ENCODE measurements around the gene KLHL5.

KLHL5 gene

DNA sequence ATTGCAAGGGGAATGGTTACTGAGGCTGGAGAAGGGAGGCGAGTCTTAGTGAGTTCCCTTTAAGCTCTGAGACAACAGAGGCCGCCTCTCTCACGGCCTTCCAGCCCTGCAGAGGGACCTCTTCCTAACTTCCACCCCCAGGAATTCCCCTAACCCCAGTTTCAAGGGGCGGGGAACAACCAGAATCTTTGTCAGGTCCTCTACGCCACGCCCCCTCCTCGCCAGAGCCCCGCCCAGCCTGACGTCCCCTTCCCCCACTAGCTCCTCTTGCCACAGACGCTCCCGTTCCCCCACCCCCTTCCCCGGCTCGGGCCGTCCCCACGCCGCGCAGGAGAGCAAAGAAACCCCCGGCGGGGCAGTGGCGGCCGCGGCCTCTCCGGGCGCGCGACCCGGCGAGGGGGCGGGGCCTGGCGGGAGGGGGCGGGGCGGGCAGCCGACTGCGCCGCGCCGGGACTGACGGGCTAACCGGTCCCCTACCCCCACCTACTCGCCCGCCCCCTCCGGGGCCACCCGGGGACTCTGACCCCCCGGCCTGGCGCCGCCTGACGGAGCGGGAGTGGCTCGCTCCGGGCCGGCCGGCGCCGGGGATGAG is 17.6 kb upstream of the KLHL5 start:
- DNase-seq, result peak; percentile 6

DNA sequence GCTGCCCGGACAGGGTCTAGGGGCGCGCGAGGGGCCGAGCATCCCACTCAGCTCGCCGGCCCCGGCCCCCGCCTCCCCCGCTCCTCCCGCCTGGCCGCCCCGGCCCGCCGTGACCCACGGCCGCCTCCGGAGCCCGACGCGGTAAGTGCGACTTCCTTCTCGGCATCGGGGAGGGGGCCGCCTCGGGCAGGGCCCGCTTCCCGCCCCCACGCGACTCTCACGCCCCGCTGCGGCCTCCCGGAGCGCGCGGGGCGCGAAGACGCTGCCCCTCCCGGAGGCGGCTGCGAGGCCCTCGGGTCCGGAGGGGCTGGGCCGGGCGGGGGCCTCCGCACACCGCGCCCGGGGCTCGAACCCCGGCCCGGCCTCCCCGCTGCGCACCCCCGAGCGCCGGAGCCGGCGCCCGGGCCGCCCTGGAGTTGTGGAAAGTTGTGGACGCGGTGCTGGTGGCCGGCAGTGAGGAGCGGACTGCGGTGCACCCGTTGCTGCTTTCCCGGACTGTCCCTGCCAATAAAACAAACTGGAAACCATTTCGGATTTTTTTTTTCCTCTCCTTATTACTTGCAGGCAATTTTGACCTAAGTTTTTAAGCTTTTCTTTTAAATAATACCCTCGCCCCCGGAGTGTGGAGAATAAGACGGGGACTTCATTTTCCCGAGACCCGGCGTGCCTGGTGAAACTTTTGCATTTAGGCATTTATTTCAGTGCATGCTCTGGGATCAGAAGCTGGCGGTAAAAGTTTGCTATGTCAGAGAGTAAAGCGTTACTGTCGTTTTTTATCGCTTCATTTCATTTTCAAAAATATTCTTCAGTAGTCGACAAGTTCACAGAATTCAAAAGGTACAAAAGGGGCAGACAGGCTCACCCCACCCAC is 16.8 kb upstream of the KLHL5 start:
- DNase-seq, result no peak

DNA sequence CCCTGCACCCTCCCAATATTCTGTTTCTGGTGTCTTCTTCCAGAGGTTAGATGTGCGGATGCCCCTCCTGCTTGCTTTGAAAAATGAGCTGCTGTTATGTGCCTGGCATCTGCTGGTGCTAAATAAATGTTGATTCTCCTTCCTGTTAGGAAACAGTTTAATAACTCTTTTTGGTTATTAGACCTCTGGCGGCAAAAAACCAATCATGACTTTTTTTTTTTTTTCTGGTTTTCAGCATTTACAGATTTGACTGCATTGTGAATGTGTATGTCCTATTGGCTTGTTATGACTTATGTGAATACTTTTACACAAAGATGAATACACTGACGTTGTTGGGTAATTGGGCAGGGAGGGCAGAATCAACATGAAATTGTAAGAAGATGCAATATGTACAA is 16.2 kb upstream of the KLHL5 start:
- no peak for DNase-seq

DNA sequence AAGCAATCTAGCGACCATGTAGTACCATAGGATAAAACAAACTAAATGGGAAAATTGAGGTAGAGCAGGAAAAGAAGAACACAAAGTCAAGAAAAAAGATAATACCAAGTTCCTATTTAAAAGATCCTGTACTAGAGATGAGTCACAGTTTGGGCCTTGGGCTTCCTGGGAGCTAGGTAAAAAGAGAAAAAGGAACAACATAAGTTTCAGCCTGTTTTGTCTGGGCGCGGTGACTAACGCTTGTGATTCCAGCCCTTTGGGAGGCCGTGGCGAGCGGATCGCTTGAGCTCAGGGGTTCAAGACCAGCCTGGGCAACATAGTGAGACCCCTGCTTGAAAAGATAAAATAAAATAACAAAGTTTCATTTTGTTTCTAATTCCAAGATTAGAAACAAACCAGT is 15.8 kb upstream of the KLHL5 start:
- DNase-seq, result no peak

DNA sequence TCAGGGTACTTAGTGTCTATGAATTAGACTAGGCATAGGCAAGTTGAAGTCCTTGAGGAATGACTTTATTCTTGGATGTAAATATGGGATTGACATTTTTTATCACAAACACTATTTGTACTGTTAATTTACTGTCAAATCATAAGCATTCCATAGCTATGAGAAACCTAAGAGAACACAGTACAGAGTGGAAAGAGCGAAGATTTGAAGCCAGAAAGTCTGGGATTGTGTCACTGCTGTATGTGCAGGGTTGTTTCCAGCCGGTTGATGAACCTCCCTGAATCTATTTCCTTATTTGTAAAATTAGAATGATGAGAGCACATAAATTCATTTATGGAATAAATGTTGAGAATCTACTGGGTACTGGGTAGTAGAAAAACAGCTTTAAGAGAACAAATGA is 14.4 kb upstream of the KLHL5 start:
- no peak for DNase-seq

DNA sequence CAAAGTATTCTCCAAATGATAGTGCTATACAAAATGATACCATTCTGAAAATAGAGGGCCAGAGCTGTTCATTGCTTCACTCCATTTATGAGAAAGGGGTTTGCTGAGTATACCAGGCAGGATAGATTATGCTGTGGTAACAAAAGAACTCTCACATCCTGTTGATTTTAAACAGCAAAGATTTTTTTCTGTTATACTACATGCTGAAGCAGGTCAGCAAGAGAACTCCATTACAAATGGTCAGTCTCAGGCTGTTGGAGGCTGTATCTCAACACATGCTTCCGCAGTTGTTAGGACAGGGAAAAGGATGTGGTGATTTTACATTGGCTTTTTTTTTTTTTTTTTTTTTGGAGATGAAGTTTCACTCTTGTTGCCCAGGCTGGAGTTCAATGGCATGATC is 13.7 kb upstream of the KLHL5 start:
- no peak for DNase-seq

DNA sequence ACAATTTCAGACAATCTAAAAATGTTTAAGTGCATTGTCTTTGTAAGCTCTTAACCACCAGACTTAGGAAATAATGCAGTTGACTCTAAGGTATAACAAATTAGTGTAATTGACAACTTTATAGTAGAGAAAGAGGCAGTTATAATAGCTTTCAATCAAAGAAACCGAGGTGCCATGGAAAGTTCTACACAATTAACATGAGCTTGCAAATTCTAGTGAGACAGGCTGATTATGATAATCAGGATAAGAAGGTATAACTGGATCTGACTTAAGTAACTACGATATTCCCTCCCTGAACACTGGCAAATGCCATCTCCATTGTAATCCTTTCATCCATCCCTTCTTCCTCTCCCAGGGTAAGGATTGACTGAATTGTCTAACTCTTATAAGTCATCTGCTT is 11.4 kb upstream of the KLHL5 start:
- DNase-seq, result no peak

DNA sequence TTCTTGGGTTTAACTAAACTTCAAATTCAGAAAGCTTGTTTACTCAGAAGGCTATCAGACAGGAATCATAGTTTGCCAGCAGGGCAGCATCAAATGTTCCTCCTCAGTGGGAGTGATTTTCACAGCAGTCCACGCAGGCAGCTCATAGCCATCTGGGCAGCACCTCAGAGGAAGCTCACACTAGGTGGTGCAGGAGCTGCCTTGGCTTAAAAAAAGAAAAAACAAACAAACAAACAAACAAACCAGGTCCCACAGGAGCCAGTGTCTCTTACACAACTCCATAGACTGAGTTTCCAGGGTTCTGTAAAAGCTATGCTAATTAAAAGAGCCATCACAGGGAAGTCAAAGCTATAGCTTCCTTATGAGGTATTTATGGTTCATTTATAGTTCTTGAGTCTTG is 10.5 kb upstream of the KLHL5 start:
- DNase-seq, result no peak

DNA sequence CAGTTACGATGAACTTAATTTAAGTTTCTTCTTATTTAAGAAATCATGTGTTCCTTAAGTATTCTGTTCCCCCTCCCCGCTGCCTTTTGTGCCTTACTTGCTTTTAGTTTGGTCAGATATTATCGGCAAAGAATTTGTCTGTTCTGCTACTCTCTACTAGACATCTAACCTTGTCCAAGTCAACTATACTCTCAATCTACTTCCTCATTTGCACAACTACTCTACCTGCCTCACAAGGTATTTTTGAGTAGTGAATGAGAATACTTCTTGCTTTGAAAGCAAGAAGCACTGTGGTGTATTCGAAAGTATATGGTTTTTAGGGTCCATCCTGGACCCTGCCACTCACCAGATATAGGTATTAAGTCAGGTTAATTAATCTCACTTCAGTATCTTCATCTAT is 8.0 kb upstream of the KLHL5 start:
- no peak for DNase-seq

DNA sequence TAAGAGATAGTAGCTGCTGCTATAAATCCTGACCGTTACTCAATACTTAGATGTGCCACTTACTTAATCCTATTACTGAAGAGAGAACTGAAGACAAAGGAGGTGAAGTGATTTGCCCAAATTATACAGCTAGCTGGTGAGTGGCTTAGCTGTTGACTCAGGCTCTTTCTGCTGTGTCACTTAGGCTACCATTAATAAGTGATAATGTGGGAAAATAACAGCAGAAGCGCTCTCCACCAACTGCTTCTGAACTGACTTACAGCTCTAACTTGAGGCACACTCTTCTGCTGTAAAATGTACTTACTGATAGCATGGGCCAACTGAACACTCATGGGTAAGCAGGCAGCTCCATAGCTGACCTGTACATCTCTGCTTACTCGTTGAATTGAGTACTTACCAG is 7.5 kb upstream of the KLHL5 start:
- no peak for DNase-seq

DNA sequence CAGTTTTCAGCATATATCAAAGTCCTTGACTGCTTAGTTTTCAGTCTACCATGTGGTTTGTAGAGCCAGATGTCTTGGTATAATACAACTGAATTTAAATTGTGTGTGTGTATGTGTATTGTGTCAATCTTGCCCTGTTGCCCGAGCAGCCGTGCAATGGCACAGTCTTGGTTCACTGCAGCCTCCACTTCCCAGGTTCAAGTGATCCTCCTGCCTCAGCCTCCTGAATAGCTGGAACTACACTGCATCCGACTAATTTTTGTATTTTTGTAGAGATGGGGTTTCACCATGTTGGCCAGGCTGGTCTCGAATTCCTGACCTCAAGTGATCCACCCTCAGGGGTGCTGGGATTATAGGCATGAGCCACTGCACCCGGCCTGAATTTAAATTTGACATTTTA is 6.0 kb upstream of the KLHL5 start:
- DNase-seq, result no peak

DNA sequence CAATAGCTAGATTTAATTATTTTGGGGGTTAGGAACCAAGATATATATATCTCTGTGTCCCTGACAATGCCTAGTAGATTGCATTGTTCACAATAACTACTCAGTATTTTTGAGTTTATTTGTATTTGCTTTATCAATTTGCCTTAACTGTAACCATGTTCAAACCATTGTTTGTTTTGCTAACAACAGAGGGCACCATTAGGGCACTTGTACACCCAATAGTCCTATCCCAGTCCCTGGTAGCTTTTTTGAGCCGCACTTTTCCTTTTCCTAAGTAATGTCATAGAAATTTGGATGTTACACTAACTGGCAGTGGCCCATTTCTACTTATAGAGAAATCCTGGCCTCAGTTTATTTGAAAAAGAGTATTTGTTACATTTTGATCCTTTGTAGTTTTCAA is 575 bp upstream of the KLHL5 start:
- DNase-seq, result no peak

DNA sequence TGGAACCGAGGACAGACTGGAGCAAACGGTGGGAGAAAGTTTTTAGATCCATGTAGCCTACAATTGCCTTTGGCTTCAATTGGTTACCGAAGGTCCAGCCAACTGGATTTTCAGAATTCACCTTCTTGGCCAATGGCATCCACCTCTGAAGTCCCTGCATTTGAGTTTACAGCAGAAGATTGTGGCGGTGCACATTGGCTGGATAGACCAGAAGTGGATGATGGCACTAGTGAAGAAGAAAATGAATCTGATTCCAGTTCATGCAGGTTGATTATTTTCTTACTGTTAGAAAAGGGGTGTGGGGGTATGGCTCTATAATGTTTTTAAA is 702 bp downstream of the KLHL5 start:
- DNase-seq, result no peak

DNA sequence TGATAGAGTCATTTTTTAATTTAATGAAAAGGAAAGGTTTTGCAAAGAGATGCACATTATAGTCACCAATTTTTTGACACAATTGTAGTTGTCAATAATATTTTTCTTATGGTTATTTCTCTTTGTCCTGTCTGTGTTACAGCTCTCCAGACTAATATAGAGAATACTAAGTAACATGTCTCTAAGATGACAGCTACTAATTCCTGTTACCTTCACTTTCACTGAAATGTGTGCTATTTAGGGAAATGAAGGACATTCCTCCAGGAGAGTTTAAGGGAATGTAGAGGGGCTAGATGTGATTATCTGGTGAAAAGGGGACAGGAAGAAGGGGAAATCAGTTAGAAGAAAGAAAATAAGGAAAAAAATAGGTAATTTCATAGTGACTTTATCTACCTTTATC is 1.4 kb downstream of the KLHL5 start:
- no peak for DNase-seq

DNA sequence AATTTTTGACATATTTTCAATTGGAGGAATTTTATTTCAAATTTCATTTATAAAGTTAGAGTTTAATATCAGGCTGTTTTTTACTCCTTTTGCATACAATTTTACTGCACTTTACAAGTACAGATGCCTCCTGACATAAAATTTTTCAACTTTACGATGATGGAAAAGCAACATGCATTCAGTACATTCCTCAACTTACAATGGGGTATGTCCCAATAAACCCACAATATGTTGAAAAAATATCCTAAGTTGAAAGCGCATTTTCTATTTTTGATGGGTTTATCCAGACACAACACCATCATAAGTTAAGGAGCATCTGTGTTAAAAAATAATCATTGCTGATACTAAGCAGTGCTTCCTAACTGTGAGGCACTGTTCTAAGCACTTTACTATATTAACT is 4.3 kb downstream of the KLHL5 start:
- DNase-seq, result no peak

DNA sequence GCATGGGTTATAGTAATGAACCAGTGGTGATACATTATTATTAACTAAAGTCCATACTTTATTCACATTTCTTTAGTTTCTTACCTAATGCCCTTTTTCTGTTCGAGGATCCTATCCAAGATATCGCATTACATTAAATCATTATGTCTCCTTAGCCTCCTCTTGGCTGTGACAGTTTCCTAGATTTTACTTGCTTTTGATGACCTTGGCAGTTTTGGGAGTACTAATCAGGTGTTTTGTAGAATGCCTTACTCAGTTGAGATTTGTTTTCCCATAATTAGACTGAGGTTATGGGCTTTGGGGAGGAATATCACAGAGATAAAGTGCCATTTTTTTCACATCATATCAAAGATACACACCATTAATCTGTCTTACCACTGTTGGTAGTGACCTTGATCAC is 5.0 kb downstream of the KLHL5 start:
- DNase-seq, result no peak

DNA sequence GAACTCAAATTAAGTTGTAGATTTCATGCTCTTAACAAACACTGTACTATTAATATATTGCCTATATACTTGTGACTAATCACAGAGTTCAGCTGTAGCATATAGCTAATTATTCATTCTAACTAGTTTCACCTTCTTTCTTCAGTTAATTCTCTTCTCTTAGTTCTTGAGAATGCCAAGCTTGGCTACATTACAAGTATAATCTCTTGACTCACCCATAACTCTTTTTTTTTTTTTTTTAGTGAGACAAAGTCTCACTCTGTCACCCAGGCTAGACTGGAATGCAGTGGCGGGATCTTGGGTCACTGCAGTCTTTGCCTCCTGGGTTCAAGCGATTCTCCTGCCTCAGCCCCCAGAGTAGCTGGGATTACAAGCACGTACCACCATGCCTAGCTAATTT is 5.4 kb downstream of the KLHL5 start:
- no peak for DNase-seq

DNA sequence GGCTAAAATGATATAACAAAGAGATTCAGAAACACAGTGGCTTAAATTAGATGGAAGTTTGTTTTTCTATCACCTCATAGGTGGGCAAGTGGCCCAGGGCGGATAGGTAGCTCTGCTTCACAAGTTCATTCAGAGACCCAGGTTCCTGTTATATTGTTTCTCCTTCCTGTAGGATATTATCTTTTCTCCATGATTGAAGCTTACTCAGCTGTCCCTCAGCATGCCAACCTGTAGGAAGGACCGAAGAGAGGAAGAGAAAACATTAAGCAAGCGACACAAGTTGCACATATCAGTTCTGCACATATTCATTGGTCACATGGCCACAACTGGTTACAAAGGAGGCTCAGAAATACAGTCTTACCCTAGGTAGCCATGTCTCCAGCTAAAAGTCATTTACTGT is 6.9 kb downstream of the KLHL5 start:
- DNase-seq, result no peak

DNA sequence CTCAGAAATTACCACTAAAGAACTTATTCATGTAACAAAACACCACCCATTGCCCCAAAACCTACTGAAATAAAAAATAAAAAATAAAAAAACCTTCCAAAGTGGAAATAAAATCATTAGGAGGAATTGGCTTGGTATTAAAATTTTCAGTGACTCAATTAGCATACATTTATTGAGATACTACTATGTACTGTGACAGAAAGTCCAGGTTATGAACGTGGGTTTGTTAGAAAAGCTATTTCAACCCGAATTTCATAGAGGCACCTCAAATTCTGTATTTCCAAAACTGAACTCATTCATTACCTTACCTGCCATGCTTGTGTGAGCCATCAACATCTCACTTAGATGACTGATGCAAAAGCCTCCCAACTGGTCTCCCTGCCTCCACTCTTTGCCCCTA is 16.8 kb downstream of the KLHL5 start:
- no peak for DNase-seq

DNA sequence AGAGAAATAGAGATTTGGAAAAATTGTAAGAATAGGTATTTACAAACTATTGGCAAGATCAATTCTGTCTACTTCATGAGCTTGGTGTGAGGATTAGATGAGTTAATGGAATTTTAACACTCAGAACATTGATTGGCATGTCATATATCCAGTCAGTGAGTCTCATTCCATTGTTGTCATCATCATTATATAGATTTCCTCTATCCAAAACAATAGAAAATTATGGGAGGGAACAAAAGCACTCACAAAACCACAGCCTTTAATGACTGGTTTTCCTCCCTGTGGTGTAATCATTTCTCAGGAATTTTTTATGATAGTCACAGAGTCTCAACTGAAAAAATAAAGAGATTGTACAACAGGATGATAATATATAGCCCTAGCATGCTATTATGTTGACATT is 21.1 kb downstream of the KLHL5 start:
- no peak for DNase-seq

DNA sequence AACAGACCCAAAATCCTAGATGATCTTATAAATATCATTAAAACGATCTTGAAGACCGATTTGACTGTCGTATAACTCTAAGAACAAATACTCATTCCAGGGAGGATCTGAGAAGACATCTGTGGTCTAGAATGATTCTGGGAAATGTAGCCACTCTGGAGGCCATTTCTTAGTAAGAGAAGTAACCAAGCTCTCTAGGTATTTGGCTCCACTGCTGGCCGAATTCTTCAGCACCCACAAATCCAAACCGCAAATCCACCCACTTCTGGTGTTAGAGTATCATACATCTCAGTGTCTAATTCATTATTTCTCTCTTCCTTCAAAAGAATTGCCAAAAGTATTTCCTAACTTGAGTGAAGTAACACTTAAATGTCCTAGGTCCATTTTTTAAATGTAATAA is 23.9 kb downstream of the KLHL5 start:
- DNase-seq, result no peak

DNA sequence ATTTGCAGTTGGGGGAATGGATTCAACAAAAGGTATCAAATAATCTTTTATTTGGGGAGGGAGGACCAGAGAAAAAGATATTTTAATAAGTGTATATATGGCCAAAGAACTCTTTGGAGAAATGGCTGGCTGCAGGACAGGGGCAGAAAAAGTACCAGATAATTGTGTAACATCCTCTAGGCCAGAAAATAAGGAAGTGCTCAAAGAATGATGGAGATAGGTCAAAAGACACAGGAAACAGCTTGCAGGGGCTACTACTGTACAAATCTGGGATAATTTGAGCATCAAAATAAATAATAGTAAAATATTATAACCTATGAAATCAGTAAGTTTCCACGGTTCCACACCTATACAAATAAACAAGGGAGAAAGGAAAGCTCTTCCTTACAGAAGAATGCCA is 34.8 kb downstream of the KLHL5 start:
- DNase-seq, result no peak

DNA sequence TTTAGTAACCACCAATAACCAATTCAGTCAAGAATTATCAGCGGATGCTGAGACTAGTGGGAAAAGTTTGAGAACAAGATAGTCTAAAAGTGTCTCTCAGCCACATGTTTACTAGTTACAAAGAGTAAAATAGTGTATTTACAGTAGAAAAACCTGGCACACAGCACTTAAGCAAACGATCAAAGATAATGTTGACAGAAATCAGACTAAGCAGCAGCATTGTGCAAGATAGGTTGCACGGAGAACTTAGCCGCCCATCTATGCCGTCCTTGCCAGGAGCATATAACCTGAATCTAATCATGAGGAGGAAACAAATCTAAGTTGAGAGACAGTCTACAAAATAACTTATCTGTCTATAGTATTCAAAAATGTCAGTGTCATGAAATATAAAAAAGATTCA is 35.3 kb downstream of the KLHL5 start:
- no peak for DNase-seq

DNA sequence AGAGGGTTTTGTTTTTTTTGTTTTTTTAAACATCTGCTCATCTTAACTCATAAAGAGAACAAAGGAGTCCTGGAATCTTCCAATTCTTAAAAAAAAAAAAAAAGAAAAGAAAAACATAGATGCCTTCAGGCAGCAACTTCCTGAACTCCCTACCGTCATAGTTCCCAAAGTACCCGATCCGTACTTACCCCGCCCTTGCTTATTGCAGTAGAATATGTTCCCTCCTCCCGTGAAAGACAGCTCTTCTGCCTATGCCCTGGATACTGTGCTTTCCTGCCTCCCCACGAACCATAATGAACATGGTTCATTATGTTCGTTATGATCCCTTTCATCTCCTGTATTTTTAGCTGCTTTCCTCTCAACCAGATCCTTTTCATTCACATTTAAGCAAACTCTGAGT is 40.3 kb downstream of the KLHL5 start:
- no peak for DNase-seq

DNA sequence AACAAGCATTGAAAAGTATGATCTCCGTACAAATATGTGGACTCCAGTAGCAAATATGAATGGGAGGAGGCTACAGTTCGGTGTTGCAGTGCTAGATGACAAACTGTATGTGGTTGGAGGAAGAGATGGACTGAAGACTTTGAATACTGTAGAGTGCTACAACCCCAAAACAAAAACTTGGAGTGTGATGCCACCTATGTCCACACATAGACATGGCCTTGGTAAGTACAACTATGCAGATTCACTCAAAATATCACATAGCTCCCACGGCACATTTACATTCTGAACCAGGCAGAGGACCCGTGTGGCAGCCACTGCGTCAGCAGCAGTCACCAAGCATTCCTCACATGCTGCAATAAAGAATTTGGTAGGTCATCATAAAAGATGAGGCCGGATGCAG is 41.3 kb downstream of the KLHL5 start:
- DNase-seq, result no peak

Data from NCI-H187 treated with DMSO at 0.1 percent for 48 hours (cell line).